Measurements from ENCODE around the gene KLHL25.

DNA sequence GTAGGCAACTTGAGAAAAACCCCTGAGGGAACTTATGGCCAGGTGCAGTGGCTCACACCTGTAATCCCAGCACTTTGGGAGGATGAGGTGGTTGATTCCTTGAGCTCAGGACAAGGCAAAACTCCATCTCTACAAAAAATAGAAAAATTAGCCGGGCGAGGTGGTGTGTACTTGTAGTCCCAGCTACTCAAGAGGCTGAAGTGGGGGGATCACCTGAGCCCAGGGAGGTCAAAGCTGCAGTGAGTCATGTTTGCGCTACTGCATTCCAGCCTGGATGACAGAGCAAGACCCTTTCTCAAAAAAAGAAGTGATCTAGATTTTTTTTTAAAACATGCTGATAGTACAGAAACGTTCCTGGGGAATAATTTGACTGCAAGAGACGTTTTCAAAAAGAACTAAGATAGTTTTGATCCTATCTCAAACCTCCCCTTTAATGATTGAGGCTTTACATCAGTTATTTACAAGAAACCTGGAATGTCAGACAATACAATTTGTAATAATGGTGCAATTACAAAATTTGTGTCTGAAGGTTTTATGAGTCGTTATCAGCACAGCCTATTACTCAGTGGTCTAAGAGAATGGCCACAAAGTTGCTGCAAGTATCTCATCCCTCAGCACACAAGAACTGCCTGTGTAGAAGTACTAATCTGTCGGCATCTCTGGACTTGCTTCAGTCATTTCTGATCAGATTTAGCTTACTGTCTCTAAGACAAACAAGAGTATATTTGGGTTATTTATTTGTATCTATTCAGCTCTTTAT lies 32.2 kb upstream of the KLHL25 start:
- no peak for TF ChIP-seq EZH2phosphoT487 (IDR thresholded peaks at IDR 0.05; ENCODE audit: borderline replicate concordance, low read length)
- TF ChIP-seq, protein P1, sequence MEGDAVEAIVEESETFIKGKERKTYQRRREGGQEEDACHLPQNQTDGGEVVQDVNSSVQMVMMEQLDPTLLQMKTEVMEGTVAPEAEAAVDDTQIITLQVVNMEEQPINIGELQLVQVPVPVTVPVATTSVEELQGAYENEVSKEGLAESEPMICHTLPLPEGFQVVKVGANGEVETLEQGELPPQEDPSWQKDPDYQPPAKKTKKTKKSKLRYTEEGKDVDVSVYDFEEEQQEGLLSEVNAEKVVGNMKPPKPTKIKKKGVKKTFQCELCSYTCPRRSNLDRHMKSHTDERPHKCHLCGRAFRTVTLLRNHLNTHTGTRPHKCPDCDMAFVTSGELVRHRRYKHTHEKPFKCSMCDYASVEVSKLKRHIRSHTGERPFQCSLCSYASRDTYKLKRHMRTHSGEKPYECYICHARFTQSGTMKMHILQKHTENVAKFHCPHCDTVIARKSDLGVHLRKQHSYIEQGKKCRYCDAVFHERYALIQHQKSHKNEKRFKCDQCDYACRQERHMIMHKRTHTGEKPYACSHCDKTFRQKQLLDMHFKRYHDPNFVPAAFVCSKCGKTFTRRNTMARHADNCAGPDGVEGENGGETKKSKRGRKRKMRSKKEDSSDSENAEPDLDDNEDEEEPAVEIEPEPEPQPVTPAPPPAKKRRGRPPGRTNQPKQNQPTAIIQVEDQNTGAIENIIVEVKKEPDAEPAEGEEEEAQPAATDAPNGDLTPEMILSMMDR (IDR thresholded peaks at IDR 0.05; ENCODE audit: low read depth, low read length, poor library complexity, severe bottlenecking) = no peak

Data from DOHH2 (cell line).